Measurements from ENCODE around the gene PJA2.

DNA sequence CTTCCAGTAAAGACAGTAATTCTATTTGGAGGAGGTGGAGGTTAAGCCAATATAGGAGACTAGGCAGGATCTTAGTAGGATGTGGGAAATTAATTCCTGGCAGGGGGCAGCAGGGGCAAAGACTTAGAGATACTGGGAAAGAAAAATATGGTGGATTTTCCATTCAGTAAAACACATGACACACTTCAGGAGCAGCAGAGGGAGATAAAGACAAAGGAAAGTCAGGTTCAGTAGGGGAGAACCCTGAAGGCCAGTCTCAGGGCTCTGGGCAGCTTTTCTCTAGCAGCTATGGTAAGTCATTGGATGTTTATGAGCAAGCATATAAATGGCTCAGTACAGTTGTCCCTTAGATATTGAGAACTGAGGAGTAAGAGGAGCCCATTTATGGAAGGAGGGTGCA, 105.5 kb downstream of the PJA2 start:
- TF ChIP-seq, protein P1, sequence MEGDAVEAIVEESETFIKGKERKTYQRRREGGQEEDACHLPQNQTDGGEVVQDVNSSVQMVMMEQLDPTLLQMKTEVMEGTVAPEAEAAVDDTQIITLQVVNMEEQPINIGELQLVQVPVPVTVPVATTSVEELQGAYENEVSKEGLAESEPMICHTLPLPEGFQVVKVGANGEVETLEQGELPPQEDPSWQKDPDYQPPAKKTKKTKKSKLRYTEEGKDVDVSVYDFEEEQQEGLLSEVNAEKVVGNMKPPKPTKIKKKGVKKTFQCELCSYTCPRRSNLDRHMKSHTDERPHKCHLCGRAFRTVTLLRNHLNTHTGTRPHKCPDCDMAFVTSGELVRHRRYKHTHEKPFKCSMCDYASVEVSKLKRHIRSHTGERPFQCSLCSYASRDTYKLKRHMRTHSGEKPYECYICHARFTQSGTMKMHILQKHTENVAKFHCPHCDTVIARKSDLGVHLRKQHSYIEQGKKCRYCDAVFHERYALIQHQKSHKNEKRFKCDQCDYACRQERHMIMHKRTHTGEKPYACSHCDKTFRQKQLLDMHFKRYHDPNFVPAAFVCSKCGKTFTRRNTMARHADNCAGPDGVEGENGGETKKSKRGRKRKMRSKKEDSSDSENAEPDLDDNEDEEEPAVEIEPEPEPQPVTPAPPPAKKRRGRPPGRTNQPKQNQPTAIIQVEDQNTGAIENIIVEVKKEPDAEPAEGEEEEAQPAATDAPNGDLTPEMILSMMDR (IDR thresholded peaks at IDR 0.05) = no peak
- TF ChIP-seq POLR2A (IDR thresholded peaks at IDR 0.05) = no peak
